Measurements from ENCODE around the gene RABGAP1. TPM values are rescaled to one million over a fixed set of nuclear protein-coding genes. Genes with fewer than 3 reads are reported as not detected.
A peak's percentile ranks its signal among the peaks of the same experiment; 100 is the strongest.

RABGAP1 gene
- total RNA-seq, 1 experiment from 2014 or later: 64.0 TPM

GRCh38 chr9:123080444-123080843 lies 139.6 kb downstream of the RABGAP1 start:
- no peak for TF ChIP-seq CTCF (conservative IDR thresholded peaks at IDR 0.05; ENCODE audit: low read depth, low read length)
- no peak for TF ChIP-seq EZH2 (IDR thresholded peaks at IDR 0.05; ENCODE audit: borderline replicate concordance, low read depth, low read length, poor library complexity, severe bottlenecking)

DNA sequence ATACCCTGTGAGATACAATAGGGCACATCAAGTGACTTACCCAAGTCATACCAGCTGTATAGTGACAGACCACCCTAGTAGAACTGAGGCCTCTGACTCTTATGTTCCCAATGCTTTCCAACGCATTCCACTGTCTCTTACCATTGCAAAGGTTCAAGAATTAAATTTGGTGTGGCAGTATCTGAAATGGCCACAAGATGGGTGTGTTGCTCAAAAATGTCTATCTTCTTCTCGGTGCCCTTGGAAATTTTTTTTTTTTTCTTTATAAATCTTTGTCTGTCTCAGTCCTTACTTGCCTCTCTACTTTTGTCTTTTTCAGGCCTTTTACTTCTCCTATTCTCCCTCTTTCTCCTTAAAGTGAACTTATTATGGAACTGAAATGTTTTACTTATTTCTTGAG lies 141.0 kb downstream of the RABGAP1 start:
- intact Hi-C loops (cut with micrococcal nuclease; ENCODE audit: unreplicated experiment): loop anchor here (1.0 to 10.0 kb wide), 2 partner anchors 267 to 617 kb away; no protein-coding TSS in a partner anchor
- DNase-seq (ENCODE audit: low spot score): peak; percentile 78
- BruUV-seq (replicated peaks): no TSS peak
- no peaks in the 10 kb centered on the region for H3K9me3 ChIP-seq (ENCODE audit: low read depth, low read length, poor library complexity, severe bottlenecking)
- peak overlapping the region; percentile 40 for H3K27ac ChIP-seq (ENCODE audit: low read depth, low read length, poor library complexity, severe bottlenecking)
- peaks cover 43% of the 10 kb centered on the region for H3K4me1 ChIP-seq (ENCODE audit: insufficient read depth, low read length, poor library complexity, severe bottlenecking)
- POLR2A ChIA-PET (ENCODE audit: low non-redundant PET): no interaction called here
- peaks cover 39% of the 10 kb centered on the region for H3K36me3 ChIP-seq (ENCODE audit: insufficient read depth, low read length, poor library complexity, severe bottlenecking)
- CTCF ChIA-PET: interaction anchor here (1.0 to 1.6 kb wide), 3 partner anchors 143 to 268 kb away, joined by 3 to 10 read pairs (median 3); no protein-coding TSS in a partner anchor
- no peak overlapping the region for H3K4me3 ChIP-seq (ENCODE audit: low read depth, low read length, poor library complexity, severe bottlenecking)
- TF ChIP-seq EZH2 (IDR thresholded peaks at IDR 0.05; ENCODE audit: borderline replicate concordance, low read depth, low read length, poor library complexity, severe bottlenecking) (no peak), CTCF (conservative IDR thresholded peaks at IDR 0.05; ENCODE audit: low read depth, low read length) (peak; percentile 81)
- H3K27me3 ChIP-seq (replicated peaks; ENCODE audit: insufficient read depth, low read depth, low read length, poor library complexity): no peaks in the 10 kb centered on the region

More at GRCh38 chr9:123080444-123080843, 139.6 kb downstream of the RABGAP1 start:
- peak overlapping the region; percentile 15 for H3K27ac ChIP-seq (ENCODE audit: low read depth, low read length, poor library complexity, severe bottlenecking)
- no peaks in the 10 kb centered on the region for H3K9me3 ChIP-seq (ENCODE audit: low read depth, low read length, poor library complexity, severe bottlenecking)
- H3K27me3 ChIP-seq (replicated peaks; ENCODE audit: insufficient read depth, low read depth, low read length, poor library complexity): no peaks in the 10 kb centered on the region
- POLR2A ChIA-PET (ENCODE audit: low non-redundant PET): no interaction called here
- intact Hi-C loops (cut with micrococcal nuclease; ENCODE audit: unreplicated experiment): loop anchor here (10.0 kb wide), 1 partner anchor 616 kb away; no protein-coding TSS in a partner anchor
- peaks cover 44% of the 10 kb centered on the region for H3K36me3 ChIP-seq (ENCODE audit: insufficient read depth, low read length, poor library complexity, severe bottlenecking)
- H3K4me1 ChIP-seq (ENCODE audit: insufficient read depth, low read length, poor library complexity, severe bottlenecking): peaks cover 51% of the 10 kb centered on the region
- CTCF ChIA-PET: interaction anchor here (0.8 to 1.4 kb wide), 3 partner anchors 255 to 269 kb away, joined by 3 read pairs; no protein-coding TSS in a partner anchor
- H3K4me3 ChIP-seq (ENCODE audit: low read depth, low read length, poor library complexity, severe bottlenecking): no peak overlapping the region
- no peak for DNase-seq (ENCODE audit: low spot score)
- no TSS peak for BruUV-seq (replicated peaks)

GRCh38 chr9:123083680-123084079 lies 142.9 kb downstream of the RABGAP1 start:
- intact Hi-C loops (cut with micrococcal nuclease; ENCODE audit: unreplicated experiment): loop anchor here (10.0 kb wide), 1 partner anchor 619 kb away; no protein-coding TSS in a partner anchor
- CTCF ChIA-PET: interaction anchor here (0.5 kb wide), 1 partner anchor 268 kb away, joined by 13 read pairs; no protein-coding TSS in a partner anchor
- no TSS peak for BruUV-seq (replicated peaks)

More at GRCh38 chr9:123083680-123084079, 142.9 kb downstream of the RABGAP1 start:
- POLR2A ChIA-PET (ENCODE audit: low non-redundant PET): no interaction called here
- no peaks in the 10 kb centered on the region for H3K27me3 ChIP-seq (replicated peaks; ENCODE audit: insufficient read depth, low read depth, low read length, poor library complexity)
- H3K4me1 ChIP-seq (ENCODE audit: insufficient read depth, low read length, poor library complexity, severe bottlenecking): peaks cover 35% of the 10 kb centered on the region
- H3K27ac ChIP-seq (ENCODE audit: low read depth, low read length, poor library complexity, severe bottlenecking): no peak overlapping the region
- no peak overlapping the region for H3K4me3 ChIP-seq (ENCODE audit: low read depth, low read length, poor library complexity, severe bottlenecking)
- H3K36me3 ChIP-seq (ENCODE audit: insufficient read depth, low read length, poor library complexity, severe bottlenecking): peaks cover 31% of the 10 kb centered on the region
- no peak for DNase-seq (ENCODE audit: low spot score)
- H3K9me3 ChIP-seq (ENCODE audit: low read depth, low read length, poor library complexity, severe bottlenecking): no peaks in the 10 kb centered on the region
- no peak for TF ChIP-seq EZH2 (IDR thresholded peaks at IDR 0.05; ENCODE audit: borderline replicate concordance, low read depth, low read length, poor library complexity, severe bottlenecking)
- TF ChIP-seq CTCF (conservative IDR thresholded peaks at IDR 0.05; ENCODE audit: low read depth, low read length): no peak

Data from A673 (cell line).